NCI-H2171 treated with DMSO at 0.1 percent for 48 hours (cell line): ENCODE data around the gene AEBP1.

Source experiments
- DNase-seq: peaks from one replicate; lab custom pipeline; 2025; lab: John Stamatoyannopoulos, UW

Gene AEBP1

GRCh38 chr7:44085546-44085945 lies 18.6 kb upstream of the AEBP1 start:
- DNase-seq = no peak

DNA sequence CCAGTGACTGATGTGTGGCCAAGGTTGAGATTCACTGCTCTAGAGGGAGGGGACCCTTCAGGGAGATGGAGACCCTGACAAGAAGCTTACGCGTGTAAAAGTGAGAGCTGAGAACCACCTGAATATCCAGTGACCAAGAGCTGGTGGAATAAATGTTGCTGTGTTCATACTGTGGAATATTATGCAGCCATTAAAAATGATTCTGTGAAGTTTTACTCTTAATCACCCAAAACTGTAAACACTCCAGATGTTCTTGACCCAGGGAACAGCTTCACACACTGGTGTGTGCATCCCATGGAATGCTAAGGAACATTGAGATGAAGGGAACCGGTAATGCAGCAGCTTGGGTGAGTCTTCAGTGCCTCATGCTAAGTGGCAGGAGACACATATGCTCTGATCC lies 17.5 kb upstream of the AEBP1 start:
- DNase-seq = no peak

DNA sequence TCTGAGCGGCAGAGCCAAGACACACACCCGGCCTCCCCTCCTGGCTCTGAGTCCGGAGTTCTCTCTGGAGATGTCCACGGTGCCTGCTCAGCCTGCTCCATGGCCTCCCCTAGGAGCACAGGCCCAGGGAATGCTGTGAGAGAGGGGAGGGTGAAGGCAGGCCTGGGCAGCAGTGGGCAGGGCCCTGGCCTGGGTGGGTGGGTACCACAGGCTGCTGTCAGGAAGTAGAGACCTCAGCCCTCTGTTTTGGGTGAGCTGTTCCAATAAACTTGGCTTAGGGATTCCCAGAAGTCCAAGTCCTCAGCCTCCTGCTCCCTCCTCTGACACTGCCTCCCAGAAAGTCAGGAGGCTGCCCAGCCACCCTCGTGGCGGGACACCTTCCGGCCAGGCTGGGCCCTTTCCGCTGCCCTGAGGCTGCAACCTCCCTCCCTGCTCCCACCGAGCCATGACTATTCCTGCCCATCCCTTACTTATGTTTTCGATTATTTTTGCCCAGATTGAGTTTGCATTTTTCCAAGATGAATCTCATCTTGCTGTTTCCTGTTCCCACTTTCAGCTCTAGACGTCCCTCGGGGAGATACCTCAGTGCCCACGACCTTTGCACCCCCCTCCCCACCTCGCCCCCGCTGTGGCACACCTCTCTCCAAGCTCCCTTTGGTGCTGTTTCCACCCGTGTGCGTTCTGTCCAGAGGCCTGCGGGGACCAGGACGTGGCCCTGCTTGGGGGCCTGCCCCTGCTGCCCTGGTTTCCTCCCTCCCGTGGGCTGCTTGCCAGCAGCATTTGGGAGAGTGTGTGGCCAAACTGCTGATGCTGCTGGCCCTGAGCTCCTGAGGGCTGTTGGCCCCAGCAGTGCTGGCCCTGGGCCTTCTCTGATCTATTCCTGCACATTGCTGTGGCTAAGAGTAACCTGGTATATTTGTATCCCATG lies 16.0 kb upstream of the AEBP1 start:
- no peak for DNase-seq

DNA sequence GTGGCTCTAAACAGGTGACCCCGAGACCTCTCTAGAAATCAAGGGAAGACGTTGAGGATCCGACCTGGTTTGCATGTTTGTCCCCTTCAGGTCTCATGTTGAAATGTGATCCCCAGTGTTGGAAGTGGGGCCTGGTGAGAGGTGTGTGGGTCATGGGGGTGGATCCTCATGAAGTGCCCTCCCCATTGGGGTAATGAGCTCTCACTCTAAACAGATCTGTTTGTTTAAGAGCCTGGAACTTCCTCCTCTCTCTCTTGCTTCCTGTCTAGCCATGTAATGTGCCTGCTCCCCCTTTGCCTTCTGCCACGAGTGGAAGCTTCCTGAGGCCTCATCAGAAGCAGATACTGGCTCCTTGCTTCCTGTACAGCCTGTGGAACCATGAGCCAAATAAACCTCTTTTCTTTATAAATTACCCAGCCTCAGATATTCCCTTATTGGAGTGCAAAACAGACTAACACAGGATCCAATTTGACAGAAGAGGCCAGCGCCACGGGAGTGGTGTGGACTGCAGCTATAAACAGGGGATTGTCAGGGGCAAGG lies 11.0 kb upstream of the AEBP1 start:
- DNase-seq = no peak

DNA sequence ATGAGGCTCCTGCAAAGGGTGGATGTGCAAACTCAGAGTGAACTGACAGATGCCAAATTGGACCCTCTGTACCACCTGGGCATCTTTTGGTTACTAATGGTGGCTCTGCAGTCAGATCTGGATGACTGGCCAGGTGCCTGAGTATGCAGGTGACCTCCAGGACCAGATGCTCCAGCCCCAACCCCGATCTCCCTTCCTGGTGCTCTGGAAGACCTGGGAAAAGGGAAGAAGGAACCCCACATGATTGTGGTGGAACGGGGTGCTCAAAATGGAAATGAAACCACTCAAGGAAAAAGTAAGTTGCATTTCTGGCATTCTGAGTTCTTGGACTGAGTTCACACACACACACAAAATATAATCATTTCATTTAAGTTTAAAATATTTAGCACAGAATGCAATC lies 9.8 kb upstream of the AEBP1 start:
- no peak for DNase-seq

DNA sequence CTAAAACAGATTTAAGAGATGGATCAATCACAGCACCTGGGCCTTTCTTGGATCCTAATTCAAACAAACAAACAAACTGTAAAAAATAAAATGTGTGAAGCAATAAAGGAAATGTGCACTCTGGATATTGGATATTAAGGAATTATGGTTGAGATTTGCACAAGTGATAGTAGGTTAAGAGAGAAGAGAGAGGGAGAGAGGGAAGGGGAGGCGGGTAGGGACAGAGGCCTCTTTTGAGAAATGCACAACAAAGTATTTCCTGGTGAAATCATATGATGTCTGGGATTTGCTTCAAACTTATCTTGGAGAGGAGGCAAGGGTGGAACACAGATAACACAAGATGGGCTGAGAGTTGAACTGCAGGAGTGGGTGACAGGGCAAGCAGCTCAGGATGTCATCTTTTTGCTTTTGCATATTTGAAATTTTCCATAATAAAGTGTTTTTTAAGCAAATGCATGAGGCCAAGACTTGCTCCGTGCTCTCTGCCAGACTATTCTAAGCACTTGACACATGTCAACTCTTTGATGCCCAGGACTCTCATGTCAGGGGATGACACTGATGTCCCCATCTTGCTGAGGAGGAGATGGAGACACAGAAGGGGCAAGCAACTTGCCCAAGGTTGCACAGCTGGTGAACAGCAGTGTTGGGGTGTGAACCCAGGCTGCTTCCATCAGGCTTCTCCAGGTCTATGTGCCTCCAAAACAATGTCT lies 9.1 kb upstream of the AEBP1 start:
- no peak for DNase-seq

DNA sequence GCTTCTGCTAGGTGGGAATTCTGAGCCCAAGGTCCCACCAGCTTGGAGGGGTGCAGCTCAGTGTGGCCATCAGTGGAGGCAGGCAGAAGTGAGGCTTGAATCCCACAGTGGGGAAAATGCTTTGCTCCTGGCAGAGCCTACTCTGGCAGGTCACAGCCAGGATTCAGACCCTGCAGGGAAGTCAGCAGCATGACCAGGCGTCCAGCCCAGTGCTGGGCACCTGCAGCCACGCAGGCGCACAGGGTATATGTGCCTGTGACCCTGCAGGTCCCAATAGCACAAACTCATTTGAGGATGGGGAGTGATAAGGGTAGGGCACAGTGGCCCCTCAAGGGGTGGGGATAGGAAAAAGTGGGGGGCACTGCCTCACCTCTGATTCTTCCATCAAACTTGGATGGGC lies 8.4 kb upstream of the AEBP1 start:
- no peak for DNase-seq

- DNase-seq = no peak
Measured at GRCh38 chr7:44096326-44096881, 7.7 kb upstream of the AEBP1 start.

DNA sequence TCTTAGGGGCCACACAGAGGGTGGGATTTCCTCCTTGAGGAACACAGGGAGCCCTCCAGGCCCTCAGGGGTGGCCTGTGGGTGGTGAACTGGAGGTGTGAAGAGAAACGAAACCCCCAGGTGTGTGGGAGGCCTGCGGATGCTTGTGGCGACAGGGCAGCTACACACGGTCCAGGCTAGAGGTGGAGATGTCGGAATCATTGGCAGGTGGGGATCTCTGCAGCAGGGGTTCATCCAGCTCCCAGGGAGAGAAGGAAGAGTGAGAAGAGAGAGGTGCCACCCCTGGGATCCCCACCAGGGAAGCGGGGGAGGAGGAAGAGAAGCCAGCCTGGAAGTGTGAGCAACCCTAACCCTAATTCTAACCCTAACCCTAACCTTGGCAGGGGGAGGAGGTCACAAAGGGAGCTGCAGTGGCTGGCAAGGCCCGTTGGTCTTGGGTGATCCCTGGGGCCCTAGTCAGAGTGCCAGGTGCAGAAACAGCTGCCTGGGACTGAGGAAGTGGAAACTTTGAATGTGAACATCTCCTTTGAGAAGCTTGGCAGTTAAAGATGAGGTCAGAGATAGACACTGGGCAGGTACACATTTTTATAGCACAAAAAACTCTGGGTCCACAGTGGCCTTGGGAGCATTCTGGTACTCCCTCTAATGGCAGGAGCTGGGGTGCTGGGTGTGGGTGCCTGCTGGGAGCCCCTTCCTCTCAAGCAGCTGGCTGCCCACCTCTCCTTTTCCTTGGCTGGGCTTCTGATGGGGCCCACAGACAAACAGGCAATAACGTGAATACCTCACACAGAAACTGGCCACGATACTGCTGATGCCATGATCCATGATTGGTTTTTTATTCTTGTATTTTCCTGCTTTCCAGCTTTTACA lies 6.8 kb upstream of the AEBP1 start:
- DNase-seq = no peak

DNA sequence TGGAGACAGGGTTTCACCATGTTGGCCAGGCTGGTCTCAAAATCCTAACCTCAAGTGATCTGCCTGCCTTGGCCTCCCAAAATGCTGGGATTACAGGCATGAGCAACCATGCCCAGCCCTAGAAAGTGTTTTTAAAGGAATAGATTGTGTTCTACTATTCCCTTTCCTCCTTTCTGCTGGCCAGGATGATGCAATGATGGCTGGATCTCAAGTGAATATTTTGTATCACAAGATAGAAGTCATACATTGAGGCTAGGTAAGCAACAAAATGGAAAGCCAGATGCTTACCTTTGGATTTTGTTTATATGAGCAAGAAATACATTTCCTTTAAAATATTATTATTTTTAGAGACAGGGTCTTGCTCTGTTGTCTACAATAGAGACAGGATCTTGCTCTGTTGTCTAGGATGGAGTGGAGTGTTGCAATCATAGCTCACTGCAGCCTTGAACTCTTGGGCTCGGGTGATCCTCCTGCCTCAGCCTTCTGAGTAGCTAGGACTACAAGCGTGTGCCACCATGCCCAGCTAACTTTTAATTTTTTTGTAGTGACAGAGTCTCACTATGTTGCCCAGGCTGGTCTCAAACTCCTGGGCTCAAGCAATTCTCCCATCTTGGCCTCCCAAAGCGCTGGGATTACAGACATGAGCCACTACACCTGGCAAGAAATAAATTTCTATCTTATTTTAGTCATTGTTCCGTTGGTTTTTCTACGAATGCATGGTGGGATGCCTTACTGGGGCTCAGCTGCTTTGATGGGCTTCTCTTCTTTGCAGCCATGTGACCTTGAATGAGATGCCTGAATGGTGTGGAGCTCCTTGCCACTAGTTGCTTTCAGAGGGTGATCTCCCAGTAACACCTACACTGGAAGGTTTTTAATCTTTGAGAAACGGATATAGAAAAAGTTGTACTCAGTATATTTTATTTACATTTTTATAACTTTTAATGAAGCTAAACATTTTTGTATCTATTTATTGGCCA lies 5.8 kb upstream of the AEBP1 start:
- no peak for DNase-seq

DNA sequence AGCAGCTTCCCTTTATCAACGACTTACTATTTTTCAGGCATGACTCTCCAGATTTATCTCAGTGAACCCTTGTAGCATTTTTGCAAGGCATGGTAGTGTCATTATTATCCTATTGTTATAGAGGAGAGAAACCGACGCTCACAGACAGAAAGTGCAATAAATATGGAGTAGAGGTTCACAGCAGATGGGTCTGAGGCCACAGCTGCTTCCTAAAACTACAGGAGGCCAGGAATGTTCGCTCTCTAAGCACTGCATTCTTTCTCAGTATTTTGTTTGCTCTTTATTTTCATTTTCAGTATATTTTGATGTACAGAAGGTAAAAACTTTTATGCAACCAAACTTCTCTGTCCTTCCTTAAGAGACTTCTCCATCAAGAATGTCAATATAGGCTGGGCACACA lies 4.5 kb upstream of the AEBP1 start:
- no peak for DNase-seq

DNA sequence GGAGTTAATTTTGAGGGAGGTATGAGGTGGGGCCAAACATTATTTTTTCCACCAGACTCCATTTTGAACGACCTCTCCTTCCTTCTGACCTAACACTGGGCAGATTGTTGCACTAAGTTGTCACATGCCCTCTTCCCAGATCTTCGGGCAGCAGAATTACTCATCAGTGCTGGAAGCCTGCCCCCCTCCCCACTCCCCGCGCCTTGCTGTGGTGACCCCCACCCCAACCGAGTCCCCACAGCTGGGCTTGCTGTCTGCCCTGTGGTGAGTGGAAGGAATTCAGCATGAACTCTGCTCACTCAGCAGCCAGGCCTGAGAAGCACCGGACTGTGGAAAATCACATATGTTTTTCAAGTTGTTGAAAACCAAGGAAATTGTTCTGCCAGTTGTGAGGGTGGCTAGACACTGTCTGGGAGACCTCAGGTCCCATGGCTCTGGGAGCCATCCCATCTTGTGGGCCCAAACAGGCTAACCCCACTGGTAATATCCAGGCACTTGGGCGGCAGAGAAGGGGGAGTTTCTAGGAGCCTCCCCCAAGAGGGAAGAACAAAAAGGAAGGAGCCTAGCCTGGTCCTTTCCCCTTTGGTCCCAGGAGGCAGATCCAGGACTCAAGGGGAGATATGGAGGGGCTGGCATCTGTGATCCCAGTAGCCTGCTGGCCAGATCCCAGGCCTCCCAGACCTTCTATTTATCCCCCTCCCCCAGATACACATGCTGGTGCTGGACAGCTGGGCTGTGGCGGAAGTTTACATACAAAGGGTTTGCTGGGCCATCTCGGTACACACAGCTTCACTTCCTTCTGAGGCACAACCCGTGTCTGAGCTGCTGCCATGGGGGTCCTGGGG lies 3.5 kb upstream of the AEBP1 start:
- no peak for DNase-seq

- DNase-seq = no peak
Measured at GRCh38 chr7:44101303-44101965, 2.7 kb upstream of the AEBP1 start.

DNA sequence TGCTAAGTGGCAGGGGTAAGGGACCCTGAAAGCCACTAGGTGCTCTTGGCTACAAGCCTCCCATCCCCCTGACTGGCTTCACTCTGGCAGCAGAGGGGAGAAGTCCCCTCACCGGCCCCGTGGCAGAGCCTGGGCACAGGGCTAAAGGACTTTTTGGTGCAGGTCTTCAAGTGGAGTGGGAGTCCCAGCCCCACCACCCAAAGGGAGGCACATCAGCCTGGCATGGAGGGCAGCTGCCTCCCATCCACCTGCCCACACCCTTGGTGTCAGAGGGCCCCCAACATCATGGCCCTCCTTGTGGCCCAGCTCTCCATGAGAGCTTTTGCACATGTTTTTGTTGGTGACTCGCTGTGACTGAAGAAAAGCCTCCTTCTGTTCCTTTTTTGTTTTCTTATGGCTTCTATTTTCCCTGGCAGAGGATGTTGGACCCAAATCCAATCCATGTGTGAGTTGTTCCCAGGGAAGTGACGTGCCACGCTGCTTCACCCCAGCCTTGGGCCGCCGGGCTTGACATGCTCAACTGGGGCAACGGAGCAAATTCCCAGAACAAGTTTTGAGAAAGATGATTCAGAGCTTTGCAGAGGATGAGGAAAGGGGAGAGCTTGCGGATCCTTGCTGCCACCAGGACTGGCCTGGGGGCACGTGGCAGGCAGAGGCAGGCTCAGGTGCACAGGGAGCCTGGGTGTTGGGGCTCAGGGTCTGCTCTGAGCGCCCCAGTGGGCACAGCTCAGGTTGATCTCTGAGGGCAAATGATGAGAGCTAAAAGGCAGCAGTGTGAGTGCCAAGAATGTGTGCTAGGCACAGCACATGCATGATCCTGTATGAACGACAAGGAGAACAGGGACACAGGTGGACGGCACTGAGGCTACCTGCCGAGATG lies 1.9 kb upstream of the AEBP1 start:
- no peak for DNase-seq

GRCh38 chr7:44102846-44103565 lies 1.1 kb upstream of the AEBP1 start:
- no peak for DNase-seq

- DNase-seq = no peak
Measured at GRCh38 chr7:44103566-44103922, 601 bp upstream of the AEBP1 start.
